Epithelial cell of esophagus (primary cell): ENCODE results near the gene JAM2.

Experiments used
- DNase-seq: peaks from one replicate; pipeline ENCODE4 v3.0.0; 2010; ENCODE audit warnings: low read depth
- H3K4me3 ChIP-seq: 2 replicates; pipeline ENCODE4 v1.5.1; 2011; ENCODE audit warnings: mild to moderate bottlenecking, low read length, control low read depth
- TF ChIP-seq, protein P1 (sequence below): IDR thresholded peaks from 2 replicates; pipeline ENCODE4 v1.5.1; 2011; ENCODE audit warnings: low read depth, mild to moderate bottlenecking, low read length, control low read depth, inconsistent platforms; ENCODE audit not compliant: insufficient read depth; ENCODE audit errors: missing control alignments

JAM2 gene

DNA sequence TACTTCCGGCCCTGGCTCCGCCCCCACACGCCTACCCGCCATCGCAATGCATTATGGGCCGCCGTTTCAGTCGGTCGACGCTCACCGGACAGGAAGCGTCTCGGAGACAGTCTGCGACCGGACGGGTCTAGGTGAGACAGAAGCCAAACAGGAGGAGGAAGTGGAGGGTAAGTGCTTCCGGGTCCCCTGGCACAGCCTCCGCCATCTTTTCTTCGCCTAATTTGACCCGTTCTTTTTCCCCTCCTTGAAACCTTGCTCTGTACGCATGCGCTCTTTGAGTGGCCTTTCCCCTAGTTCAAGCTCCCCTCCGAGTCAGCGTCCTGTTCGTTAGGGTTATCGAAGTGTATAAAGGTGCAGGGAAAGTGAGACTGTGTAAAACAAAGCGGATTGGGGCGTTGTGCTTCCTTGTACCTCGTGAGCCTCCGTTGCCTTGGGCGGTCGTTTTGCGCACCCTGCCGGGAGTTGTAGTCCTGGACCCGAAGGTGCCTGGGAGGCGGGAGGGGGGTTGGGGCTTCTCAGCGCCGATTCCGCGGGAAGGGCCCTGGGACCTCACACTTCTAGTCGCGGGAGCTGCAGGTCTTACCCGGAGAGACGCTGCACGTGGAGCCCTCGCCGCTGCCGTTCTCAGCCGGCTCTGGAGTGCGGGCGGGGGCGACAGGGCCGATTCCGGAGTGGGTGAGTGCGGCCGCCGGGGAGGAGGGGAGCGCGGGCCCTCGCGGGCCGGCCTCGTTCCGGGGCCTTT is 96.0 kb downstream of the JAM2 start, which contains the start of the genes ATP5PF and GABPA:
TSS of gene ATP5PF (minus strand) at position 1 of the 742 bp plus-strand sequence. CDS start 5,110 bp downstream, outside the sequence.
TSS of gene GABPA (plus strand) at position 69 of the 742 bp plus-strand sequence. CDS start 6,627 bp downstream, outside the sequence.
- peak; percentile 99 for DNase-seq
- H3K4me3 ChIP-seq = peak within 1 kb of the TSS; percentile 89
- TF ChIP-seq, protein P1, sequence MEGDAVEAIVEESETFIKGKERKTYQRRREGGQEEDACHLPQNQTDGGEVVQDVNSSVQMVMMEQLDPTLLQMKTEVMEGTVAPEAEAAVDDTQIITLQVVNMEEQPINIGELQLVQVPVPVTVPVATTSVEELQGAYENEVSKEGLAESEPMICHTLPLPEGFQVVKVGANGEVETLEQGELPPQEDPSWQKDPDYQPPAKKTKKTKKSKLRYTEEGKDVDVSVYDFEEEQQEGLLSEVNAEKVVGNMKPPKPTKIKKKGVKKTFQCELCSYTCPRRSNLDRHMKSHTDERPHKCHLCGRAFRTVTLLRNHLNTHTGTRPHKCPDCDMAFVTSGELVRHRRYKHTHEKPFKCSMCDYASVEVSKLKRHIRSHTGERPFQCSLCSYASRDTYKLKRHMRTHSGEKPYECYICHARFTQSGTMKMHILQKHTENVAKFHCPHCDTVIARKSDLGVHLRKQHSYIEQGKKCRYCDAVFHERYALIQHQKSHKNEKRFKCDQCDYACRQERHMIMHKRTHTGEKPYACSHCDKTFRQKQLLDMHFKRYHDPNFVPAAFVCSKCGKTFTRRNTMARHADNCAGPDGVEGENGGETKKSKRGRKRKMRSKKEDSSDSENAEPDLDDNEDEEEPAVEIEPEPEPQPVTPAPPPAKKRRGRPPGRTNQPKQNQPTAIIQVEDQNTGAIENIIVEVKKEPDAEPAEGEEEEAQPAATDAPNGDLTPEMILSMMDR = no peak

- TF ChIP-seq, protein P1 = no peak
- DNase-seq = peak; percentile 76
- peak overlapping the region; percentile 89 for H3K4me3 ChIP-seq
Observed at GRCh38 chr21:25735646-25736597, 96.9 kb downstream of the JAM2 start.

DNA sequence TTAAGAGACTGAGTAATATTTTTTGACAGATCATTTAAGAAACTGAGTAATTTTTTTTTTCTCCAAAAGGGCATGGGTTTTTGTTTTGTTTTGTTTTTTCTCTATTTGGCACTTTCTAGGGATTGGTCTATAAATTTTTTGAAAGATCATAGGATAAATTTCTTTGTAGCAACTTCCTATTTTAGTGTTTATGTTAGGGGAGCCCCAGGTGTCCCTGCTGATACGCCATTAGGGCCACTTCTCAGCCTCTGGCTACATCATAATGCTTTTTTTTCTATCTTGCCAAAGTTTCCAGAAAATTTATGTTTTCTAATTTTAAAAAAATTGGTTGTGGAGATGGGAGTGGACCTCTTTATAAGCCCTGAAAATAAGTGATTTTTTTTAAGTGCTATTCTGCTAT is 98.4 kb downstream of the JAM2 start:
- no peak for DNase-seq
- no peak overlapping the region for H3K4me3 ChIP-seq
- TF ChIP-seq, protein P1 = no peak

DNA sequence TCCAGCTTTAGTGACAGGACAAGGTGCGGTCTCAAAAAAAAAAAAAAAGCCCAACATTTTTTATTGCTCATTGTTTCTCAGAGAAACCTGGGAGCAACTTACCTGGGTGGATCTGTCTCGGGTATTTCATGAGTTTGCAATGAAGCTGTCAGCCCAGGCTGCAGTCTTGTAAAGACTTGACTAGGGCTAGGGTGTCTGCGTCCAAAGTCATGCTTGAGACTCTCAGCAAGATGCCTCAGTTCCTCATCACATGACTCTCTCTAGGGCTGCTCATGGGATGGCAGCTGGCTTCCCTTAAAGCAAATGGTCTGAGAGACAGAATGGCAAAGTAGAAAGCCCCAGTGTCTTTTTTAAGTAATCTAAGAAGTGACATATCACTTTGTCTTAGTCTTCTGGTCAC is 103.8 kb downstream of the JAM2 start:
- H3K4me3 ChIP-seq = no peak overlapping the region
- TF ChIP-seq, protein P1 = no peak
- DNase-seq = peak; percentile 88

DNA sequence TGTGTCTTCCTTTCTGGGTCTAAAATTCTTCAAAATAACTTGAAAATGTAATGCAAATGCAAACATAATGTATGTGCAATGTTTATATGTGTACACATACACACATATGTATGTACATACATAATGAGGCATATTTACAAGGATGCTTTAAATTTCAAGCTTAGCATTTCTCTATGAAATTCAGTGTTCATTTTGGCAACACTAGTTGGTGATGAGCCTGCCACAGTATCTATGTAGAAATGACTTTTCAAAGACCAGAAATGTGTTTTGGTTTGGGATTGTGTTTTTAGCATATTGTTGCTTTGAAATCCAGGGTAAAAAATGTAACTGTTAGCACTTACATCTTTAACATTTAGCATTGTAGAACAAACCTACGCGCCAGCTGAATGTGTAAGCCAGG is 105.8 kb downstream of the JAM2 start:
- TF ChIP-seq, protein P1 = no peak
- no peak for DNase-seq
- no peak overlapping the region for H3K4me3 ChIP-seq

GRCh38 chr21:25750085-25750484 is 111.0 kb downstream of the JAM2 start:
- no peak for DNase-seq
- H3K4me3 ChIP-seq = no peak overlapping the region
- TF ChIP-seq, protein P1 = no peak
